GM19324 (cell line): ENCODE data around the gene OASL.

Experiments used
- ATAC-seq: cut with Tn5 transposase; IDR thresholded peaks from one replicate; pipeline ENCODE4 v1.9.1; 2021; ENCODE audit warnings: mild to moderate bottlenecking, moderate library complexity; ENCODE audit not compliant: unreplicated experiment, low FRiP score

OASL gene

GRCh38 chr12:120994589-120995337 lies 44.3 kb downstream of the OASL start:
- no peak for ATAC-seq

GRCh38 chr12:120994059-120994458 lies 45.0 kb downstream of the OASL start:
- no peak for ATAC-seq

GRCh38 chr12:120993496-120993895 lies 45.5 kb downstream of the OASL start:
- ATAC-seq, result no peak

- no peak for ATAC-seq
Measured at GRCh38 chr12:120992989-120993388, 46.1 kb downstream of the OASL start.

GRCh38 chr12:120991965-120992364 lies 47.1 kb downstream of the OASL start:
- ATAC-seq, result no peak

GRCh38 chr12:120990487-120991055 lies 48.5 kb downstream of the OASL start:
- ATAC-seq, result no peak

GRCh38 chr12:120989687-120990086 lies 49.4 kb downstream of the OASL start:
- no peak for ATAC-seq

- ATAC-seq, result no peak
Measured at GRCh38 chr12:120988658-120989057, 50.4 kb downstream of the OASL start.

GRCh38 chr12:120988234-120988633 lies 50.8 kb downstream of the OASL start:
- ATAC-seq, result no peak

GRCh38 chr12:120984351-120984898 lies 54.6 kb downstream of the OASL start:
- ATAC-seq, result no peak

GRCh38 chr12:120983759-120984158 lies 55.3 kb downstream of the OASL start:
- no peak for ATAC-seq

- ATAC-seq, result no peak
Measured at GRCh38 chr12:120982659-120983058, 56.4 kb downstream of the OASL start.

- ATAC-seq, result no peak
Measured at GRCh38 chr12:120981407-120981941, 57.6 kb downstream of the OASL start.

GRCh38 chr12:120980800-120981368 lies 58.2 kb downstream of the OASL start:
- ATAC-seq, result no peak

- no peak for ATAC-seq
Measured at GRCh38 chr12:120979862-120980696, 59.0 kb downstream of the OASL start.

GRCh38 chr12:120979220-120979861 lies 59.7 kb downstream of the OASL start:
- ATAC-seq, result no peak

- ATAC-seq, result no peak
Measured at GRCh38 chr12:120978296-120979219, 60.5 kb downstream of the OASL start, which contains the start of gene HNF1A. Gene HNF1A (plus strand): TSS chr12:120978543. CDS start chr12:120978769, 226 bp downstream.

- ATAC-seq, result no peak
Measured at GRCh38 chr12:120977531-120978295, 61.3 kb downstream of the OASL start.
